Measurements from ENCODE around the gene BEAN1.

Gene BEAN1
- total RNA-seq = 0 reads per million in 4 experiments

GRCh38 chr16:66427036-66427860, at the start of gene BEAN1:
BEAN1 (plus strand) TSS chr16:66427295; CDS start chr16:66437677, 10,382 bp downstream.
- DNase-seq = no peak

- no peak for DNase-seq
These were observed 49.8 kb upstream of the BEAN1 start for GRCh38 chr16:66377324-66377723.

GRCh38 chr16:66378741-66379570, 48.1 kb upstream of the BEAN1 start:
- DNase-seq = no peak

GRCh38 chr16:66379571-66379941, 47.5 kb upstream of the BEAN1 start:
- no peak for DNase-seq

GRCh38 chr16:66380421-66380820, 46.7 kb upstream of the BEAN1 start:
- no peak for DNase-seq

- DNase-seq = no peak
These were observed 45.4 kb upstream of the BEAN1 start for GRCh38 chr16:66381585-66382170.

GRCh38 chr16:66382171-66382965, 44.7 kb upstream of the BEAN1 start:
- DNase-seq = no peak

- DNase-seq = no peak
These were observed 44.2 kb upstream of the BEAN1 start for GRCh38 chr16:66382966-66383299.

- no peak for DNase-seq
These were observed 43.5 kb upstream of the BEAN1 start for GRCh38 chr16:66383551-66383950.

- DNase-seq = no peak
These were observed 41.7 kb upstream of the BEAN1 start for GRCh38 chr16:66385415-66385814.

- DNase-seq = no peak
These were observed 40.2 kb upstream of the BEAN1 start for GRCh38 chr16:66386629-66387622.

- DNase-seq = no peak
These were observed 39.2 kb upstream of the BEAN1 start for GRCh38 chr16:66387817-66388332.

- no peak for DNase-seq
These were observed 38.5 kb upstream of the BEAN1 start for GRCh38 chr16:66388350-66389139.

- DNase-seq = no peak
These were observed 37.6 kb upstream of the BEAN1 start for GRCh38 chr16:66389256-66390176.

GRCh38 chr16:66390346-66391108, 36.6 kb upstream of the BEAN1 start:
- no peak for DNase-seq

GRCh38 chr16:66391726-66392670, 35.1 kb upstream of the BEAN1 start:
- no peak for DNase-seq

All from effector CD8-positive, alpha-beta T cell (primary cell).